Activated CD4-positive, alpha-beta T cell treated with anti-CD3 and anti-CD28 coated beads for 36 hours (primary cell): ENCODE measurements around the gene CRYM. TPM values are rescaled to one million over a fixed set of nuclear protein-coding genes. Genes with fewer than 3 reads are reported as not detected.
"Not testable (repeated sequence)": the region's sequence is repeated elsewhere in the genome, so short reads cannot be mapped to it uniquely, and the experiment has no call there.

Source experiments
- ATAC-seq: fragments of 200-7000 bp; cut with Tn5 transposase; one replicate; pipeline ENCODE4 v1.10.0; 2021; ENCODE audit warnings: mild to moderate bottlenecking, moderate library complexity
- CTCF ChIA-PET: fragments of 350-600 bp; sonication (Branson Sonifier 250); formaldehyde crosslinking; loops from one replicate; lab custom pipeline; 2021; ENCODE audit warnings: antibody characterized with exemption; lab: Charles Lee
- POLR2A ChIA-PET: fragments of 350-600 bp; sonication (Branson Sonifier 250); formaldehyde crosslinking; loops from one replicate; lab custom pipeline; 2021; ENCODE audit warnings: antibody characterized with exemption, inconsistent platforms; lab: Charles Lee
- DNase-seq: peaks from one replicate; pipeline ENCODE4 v3.0.0-alpha.2; 2020
- H3K27ac Mint-ChIP-seq: one replicate; pipeline ENCODE4 v1.8.0; 2021; ENCODE audit warnings: mixed read lengths
- H3K27me3 Mint-ChIP-seq: one replicate; pipeline ENCODE4 v1.8.0; 2021; ENCODE audit warnings: mixed read lengths
- H3K36me3 Mint-ChIP-seq: one replicate; pipeline ENCODE4 v1.8.0; 2021; ENCODE audit warnings: low read depth, mixed read lengths
- H3K4me1 Mint-ChIP-seq: one replicate; pipeline ENCODE4 v1.8.0; 2021; ENCODE audit warnings: mixed read lengths
- H3K4me3 Mint-ChIP-seq: one replicate; pipeline ENCODE4 v1.8.0; 2021; ENCODE audit warnings: mild to moderate bottlenecking, moderate library complexity, mixed read lengths
- H3K9me3 Mint-ChIP-seq: one replicate; pipeline ENCODE4 v1.8.0; 2021; ENCODE audit warnings: low read depth, mixed read lengths
- intact Hi-C, 2 experiments: fragments of 100-400 bp; cut with DNase I in 1 of 2; cut with micrococcal nuclease in 1 of 2; formaldehyde crosslinking; loops; one replicate each; pipeline versions ENCODE4 v1.14.2 to v1.15.1; 2022 to 2024; cut with DNase I, micrococcal nuclease
- total RNA-seq, 2 experiments: library from RNA; stranded (reverse); gene quantifications; one replicate each; pipeline ENCODE4 v1.2.3, GENCODE V29; 2021

CRYM gene
- total RNA-seq, 2 experiments from 2014 or later, result not detected

DNA sequence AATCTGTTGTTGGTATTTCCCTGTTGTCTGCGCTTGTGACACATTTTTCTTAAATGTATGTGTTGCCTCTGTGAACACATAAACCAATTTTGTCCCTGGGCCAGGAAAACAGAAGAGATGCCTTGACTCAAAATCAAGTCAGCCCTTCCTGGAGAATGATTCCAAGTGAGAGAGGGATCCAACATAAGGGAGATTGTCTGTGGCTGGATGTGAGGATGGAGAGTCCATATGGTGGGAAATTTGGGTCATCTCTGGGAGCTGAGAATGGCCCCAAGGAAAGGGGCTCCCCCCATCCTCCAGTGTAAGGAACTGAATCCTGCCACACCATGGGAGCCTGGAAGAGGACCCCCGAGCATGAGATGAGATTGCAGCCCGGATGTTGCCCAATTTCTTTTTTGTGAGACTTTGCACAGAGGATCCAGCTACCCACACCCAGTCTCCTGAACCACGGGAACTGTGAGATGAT, 13.5 kb downstream of the CRYM start:
- intact Hi-C loops, result loop anchor here in 1 of 2 experiments (10.0 kb wide), 1 partner anchor 60 kb away; no protein-coding TSS in a partner anchor
- Mint-ChIP-seq H3K4me1 (no peaks in the 10 kb centered on the region), H3K4me3 (no peak overlapping the region), H3K9me3 (no peaks in the 10 kb centered on the region), H3K27me3 (peaks cover 3% of the 10 kb centered on the region), H3K27ac (no peak overlapping the region), H3K36me3 (no peaks in the 10 kb centered on the region)
- ChIA-PET POLR2A (no interaction called here), CTCF (interaction anchor here (0.5 kb wide), 1 partner anchor 76 kb away, joined by 3 read pairs; no protein-coding TSS in a partner anchor)
- DNase-seq (no peak), ATAC-seq (no peak)

DNA sequence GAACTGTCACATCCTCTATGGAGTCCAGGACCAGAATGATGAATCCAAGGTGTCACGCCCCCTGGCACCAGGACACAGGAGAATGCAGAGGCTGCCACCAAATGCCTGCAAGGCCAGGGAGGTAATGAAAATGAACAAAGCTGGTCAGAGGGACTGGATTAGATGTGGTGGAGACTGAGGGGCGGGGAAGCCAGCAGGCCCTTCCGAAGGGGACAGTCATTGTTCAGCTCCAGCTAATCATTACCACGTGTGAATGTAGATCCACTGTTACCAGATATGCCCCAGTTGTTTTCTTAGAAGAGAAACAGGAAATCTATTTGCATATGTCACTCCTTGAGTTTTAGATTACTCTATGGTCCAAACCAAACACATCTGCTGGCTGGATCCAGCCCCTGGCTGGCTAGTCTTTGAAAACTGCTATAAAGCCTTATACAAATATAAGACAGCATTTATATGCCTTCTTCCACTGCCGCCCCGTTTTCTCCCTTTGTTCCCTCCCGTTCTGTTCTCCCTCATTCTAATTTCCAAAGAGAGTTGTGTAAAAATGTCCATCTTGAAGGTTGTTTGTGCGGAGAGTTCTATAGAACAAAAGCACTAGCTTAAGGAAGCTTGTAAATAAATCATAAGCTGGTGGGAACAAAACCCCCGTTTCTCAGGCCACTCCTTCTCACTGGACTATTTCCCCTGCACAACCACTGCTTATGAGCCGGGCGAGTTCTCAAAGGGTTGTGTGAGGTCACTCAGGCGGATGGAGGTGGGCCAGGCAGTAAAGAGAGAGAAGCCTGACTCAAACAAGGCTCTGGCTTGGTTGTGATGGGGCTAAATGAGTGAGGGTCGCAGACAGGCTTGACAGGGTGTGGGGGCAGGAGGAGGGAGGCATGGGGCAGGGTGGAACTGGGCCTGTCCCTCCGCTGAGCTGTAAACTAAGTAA, 14.2 kb downstream of the CRYM start:
- H3K27me3 Mint-ChIP-seq, result peaks cover 3% of the 10 kb centered on the region
- H3K9me3 Mint-ChIP-seq, result no peaks in the 10 kb centered on the region
- ChIA-PET POLR2A (no interaction called here), CTCF (no interaction called here)
- DNase-seq (no peak), ATAC-seq (no peak)
- H3K27ac Mint-ChIP-seq, result no peak overlapping the region
- no peaks in the 10 kb centered on the region for H3K36me3 Mint-ChIP-seq
- intact Hi-C loops, result loop anchor here in 1 of 2 experiments (10.0 kb wide), 1 partner anchor 59 kb away; no protein-coding TSS in a partner anchor
- no peaks in the 10 kb centered on the region for H3K4me1 Mint-ChIP-seq
- H3K4me3 Mint-ChIP-seq, result no peak overlapping the region

DNA sequence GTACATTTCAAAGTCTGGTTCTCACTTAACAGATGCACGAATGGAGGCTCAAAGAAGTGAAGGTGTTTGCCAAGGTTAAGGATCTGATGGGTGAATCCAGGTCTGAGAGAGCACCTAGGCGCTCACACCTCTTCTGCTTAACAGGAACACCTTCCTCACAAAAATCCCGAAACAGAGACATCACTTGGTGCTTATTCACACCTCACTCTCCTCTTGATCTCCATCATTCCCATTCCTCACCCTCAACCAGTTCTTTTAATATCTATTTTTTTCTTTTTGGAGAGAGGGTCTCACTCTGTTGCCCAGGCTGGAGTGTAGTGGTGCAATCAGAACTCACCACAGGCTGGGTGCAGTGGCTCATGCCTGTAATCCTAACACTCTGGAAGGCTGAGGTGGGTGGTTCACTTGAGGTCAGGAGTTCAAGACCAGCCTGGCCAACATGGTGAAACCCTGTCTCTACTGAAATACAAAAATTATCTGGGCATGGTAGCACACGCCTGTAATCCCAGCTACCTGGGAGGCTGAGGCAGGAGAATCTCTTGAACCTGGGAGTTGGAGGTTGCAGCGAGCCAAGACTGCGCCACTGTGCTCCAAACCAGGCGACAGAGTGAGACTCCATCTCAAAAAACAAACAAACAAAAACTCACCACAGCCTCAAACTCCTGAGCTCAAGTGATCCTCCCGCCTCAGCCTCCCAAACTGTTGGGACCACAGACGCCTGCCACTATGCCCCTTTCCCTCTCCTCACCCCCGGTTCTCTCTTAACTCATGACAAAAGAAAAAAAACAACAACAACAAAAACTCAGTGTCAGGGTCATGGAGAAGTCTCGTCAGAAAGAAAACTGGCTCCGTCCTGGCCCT, 15.1 kb downstream of the CRYM start:
- ATAC-seq (no peak), DNase-seq (no peak)
- intact Hi-C loops, result loop anchor here in 1 of 2 experiments (10.0 kb wide), 1 partner anchor 58 kb away; no protein-coding TSS in a partner anchor
- CTCF ChIA-PET, result no interaction called here
- Mint-ChIP-seq H3K9me3 (no peaks in the 10 kb centered on the region), H3K4me1 (no peaks in the 10 kb centered on the region), H3K4me3 (no peak overlapping the region), H3K27me3 (peaks cover 2% of the 10 kb centered on the region), H3K27ac (no peak overlapping the region), H3K36me3 (no peaks in the 10 kb centered on the region)
- POLR2A ChIA-PET, result no interaction called here

DNA sequence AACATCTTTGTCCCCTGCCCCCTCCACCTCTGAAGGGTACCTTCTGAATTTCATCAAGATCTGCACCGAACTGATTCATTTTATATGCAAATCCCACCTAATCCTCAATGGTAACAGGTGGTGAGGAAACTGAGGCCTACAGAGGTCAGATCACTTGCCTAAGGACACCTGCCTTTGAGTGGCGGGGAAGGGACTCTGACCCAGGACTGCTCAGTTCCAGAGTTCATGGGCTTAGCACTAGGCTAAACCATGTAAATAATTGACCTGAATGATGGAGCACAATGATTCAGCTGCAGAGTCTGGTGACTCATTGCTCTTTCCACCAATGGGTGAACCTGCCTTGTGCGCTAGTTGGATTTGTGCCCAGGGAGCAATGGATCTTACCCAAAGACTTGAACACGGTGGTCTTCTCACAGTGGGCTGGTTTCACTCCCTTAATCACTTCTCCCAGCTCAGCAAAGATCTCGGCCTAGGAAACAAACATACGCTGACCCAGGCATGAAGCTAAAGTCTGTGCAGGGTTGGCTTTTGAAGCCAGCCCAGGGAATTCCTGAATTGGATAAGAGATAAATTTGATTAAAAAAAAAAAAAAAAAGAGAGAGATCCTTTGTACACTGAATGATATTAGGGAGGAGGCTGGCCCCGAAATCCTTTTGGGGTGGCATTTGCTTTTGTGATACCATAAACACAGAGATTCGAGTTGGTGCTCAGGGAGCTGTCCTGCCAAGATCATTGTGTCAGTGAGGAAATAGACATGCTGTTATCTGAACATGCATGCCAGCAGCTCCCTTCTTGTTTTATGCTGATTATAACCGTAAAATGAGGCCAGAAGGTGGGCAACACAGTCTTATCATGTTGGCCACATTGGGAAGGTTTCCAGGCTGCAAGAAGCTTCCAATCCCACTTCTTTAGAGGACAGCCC, 17.0 kb downstream of the CRYM start:
- POLR2A ChIA-PET, result interaction anchor here (0.7 kb wide), 1 partner anchor 750 kb away, joined by 3 read pairs; no protein-coding TSS in a partner anchor
- intact Hi-C loops, result loop anchor here in 1 of 2 experiments (10.0 kb wide), 1 partner anchor 56 kb away; no protein-coding TSS in a partner anchor
- H3K4me1 Mint-ChIP-seq, result no peaks in the 10 kb centered on the region
- no peaks in the 10 kb centered on the region for H3K9me3 Mint-ChIP-seq
- CTCF ChIA-PET, result interaction anchor here (0.6 kb wide), 1 partner anchor 37 kb away, joined by 3 read pairs; no protein-coding TSS in a partner anchor
- DNase-seq, result no peak
- no peaks in the 10 kb centered on the region for H3K36me3 Mint-ChIP-seq
- H3K4me3 Mint-ChIP-seq, result no peak overlapping the region
- H3K27me3 Mint-ChIP-seq, result peaks cover 4% of the 10 kb centered on the region
- H3K27ac Mint-ChIP-seq, result no peak overlapping the region
- ATAC-seq, result no peak

DNA sequence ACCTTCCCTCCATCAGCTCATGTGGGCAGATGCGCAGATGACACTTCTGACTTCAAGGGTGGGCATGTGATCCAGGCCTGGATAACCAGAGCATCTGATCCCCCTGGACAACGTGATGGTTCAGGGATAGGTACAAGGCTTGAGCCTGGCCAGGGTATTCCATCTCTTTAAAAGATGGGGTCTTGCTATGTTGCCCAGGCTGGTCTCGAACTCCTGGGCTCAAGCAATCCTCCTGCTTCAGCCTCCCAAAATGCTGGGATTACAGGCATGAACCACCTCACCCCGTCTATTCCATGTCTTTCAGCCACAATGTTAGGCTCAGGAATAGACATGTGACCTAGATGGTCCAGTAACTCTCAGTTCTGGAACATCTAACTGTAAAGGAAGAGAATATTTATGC, 20.8 kb downstream of the CRYM start:
- no peaks in the 10 kb centered on the region for H3K4me1 Mint-ChIP-seq
- no peak overlapping the region for H3K4me3 Mint-ChIP-seq
- ATAC-seq, result no peak
- CTCF ChIA-PET, result no interaction called here
- H3K27ac Mint-ChIP-seq, result no peak overlapping the region
- POLR2A ChIA-PET, result no interaction called here
- no peaks in the 10 kb centered on the region for H3K9me3 Mint-ChIP-seq
- H3K36me3 Mint-ChIP-seq, result no peaks in the 10 kb centered on the region
- H3K27me3 Mint-ChIP-seq, result peaks cover 8% of the 10 kb centered on the region
- intact Hi-C loops, result no loop called here
- no peak for DNase-seq

DNA sequence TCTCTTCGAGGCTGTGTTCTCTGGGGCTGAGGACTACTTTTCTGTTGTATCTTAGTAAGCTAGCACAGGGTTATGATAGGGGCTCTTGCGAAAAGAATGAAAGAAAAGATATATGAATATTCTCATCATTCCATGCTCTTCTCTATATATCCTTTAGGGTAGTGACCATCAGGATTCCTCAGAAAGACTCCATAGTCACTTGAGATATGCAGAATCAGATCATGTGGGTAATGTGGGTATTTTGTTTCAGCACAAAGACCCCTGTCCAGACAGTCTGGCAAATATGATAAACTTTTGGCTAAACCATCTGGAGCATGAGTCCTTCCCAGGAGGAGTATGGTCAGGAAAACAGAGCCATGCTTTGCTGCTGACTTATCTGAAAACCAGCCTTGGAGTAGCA, 21.5 kb downstream of the CRYM start:
- peaks cover 8% of the 10 kb centered on the region for H3K27me3 Mint-ChIP-seq
- no peak for ATAC-seq
- intact Hi-C loops, result no loop called here
- DNase-seq, result no peak
- CTCF ChIA-PET, result no interaction called here
- POLR2A ChIA-PET, result no interaction called here
- no peak overlapping the region for H3K27ac Mint-ChIP-seq
- H3K4me1 Mint-ChIP-seq, result no peaks in the 10 kb centered on the region
- H3K4me3 Mint-ChIP-seq, result no peak overlapping the region
- no peaks in the 10 kb centered on the region for H3K9me3 Mint-ChIP-seq
- no peaks in the 10 kb centered on the region for H3K36me3 Mint-ChIP-seq

DNA sequence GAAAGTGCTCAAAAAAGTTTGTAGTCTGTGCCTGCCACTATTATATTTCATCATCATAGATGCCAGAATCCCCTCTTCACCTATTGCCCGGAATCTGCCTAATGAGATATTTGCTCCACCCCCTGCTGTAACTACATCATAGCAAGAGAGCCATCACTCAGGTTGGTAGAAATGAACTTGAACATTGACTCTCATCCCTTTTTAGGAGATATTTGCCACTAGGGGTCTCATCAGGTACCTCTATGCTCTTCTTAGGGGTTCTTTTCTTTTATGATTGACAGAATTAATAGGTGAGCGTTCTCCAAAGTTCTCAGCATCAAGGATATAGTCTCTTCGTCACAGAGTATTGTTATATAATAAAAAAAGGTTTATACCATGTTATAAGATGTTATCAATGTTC, 24.6 kb downstream of the CRYM start:
- H3K4me1 Mint-ChIP-seq, result no peaks in the 10 kb centered on the region
- ATAC-seq (no peak), DNase-seq (no peak)
- H3K27me3 Mint-ChIP-seq, result peaks cover 19% of the 10 kb centered on the region
- H3K27ac Mint-ChIP-seq, result no peak overlapping the region
- no peak overlapping the region for H3K4me3 Mint-ChIP-seq
- H3K9me3 Mint-ChIP-seq, result no peaks in the 10 kb centered on the region
- intact Hi-C loops, result no loop called here
- no peaks in the 10 kb centered on the region for H3K36me3 Mint-ChIP-seq
- ChIA-PET CTCF (interaction anchor here (0.6 kb wide), 1 partner anchor 22 kb away, joined by 3 read pairs; no protein-coding TSS in a partner anchor), POLR2A (interaction anchor here (0.6 kb wide), 1 partner anchor 16 kb away, joined by 4 read pairs; no protein-coding TSS in a partner anchor)

DNA sequence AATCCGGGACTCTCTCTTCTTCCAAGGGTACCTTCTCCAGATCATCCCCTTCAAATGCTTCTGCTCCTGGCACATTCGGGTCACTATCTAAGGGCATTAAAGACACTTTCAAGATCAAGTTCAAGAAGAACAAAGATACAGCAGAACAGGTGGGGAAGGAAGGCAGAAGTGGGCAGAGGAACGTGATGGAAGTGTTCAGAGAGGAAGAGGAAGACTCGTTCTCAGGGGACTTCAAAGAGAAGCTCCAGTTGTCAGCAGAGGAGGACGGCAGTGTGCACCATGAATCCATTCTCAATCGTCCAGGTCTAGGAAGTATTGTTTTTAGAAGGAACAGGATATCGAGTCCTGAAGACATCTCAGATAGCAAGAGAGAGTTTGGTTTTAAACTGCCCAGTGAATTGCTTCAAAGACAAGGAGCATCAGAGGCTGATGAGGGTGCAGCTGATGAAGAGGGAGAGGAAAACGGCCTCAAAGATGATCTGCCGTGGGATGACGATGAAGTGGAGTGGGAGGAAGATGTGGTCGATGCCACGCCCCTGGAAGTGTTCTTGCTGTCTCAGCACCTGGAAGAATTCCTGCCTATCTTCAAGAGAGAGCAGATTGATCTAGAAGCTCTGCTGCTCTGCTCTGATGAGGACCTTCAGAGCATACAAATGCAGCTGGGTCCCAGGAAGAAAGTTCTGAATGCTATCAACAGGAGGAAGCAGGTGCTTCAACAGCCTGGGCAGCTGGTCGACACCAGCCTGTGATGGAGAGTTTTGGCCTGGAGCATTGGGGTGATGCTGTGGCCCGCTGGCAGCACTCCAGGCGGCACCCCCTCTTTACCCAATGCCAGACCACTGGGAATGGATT, 27.8 kb downstream of the CRYM start:
- CTCF ChIA-PET, result interaction anchor here (0.6 kb wide), 1 partner anchor 251 kb away, joined by 4 read pairs; no protein-coding TSS in a partner anchor
- POLR2A ChIA-PET, result no interaction called here
- Mint-ChIP-seq H3K4me1 (no peaks in the 10 kb centered on the region), H3K27ac (no peak overlapping the region), H3K27me3 (peaks cover 24% of the 10 kb centered on the region), H3K4me3 (no peak overlapping the region), H3K9me3 (no peaks in the 10 kb centered on the region), H3K36me3 (no peaks in the 10 kb centered on the region)
- ATAC-seq, result no peak
- intact Hi-C loops, result no loop called here
- no peak for DNase-seq

DNA sequence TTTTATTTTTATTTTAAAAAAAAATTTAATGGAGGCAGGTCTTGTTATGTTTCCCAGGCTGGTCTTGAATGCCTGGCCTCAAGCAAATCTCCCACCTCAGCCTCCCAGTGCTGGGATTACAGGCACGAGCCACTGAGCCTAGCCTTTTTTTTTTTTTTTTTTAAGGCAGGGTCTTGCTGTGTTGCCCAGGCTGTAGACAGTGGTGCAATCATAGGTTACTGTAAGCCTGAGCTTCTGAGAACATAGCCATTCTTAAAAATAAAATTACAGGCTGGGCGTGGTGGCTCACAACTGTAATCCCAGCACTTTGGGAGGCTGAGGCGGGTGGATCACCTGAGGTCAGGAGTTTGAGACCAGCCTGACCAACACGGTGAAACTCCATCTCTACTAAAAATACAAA, 29.9 kb downstream of the CRYM start:
- H3K27ac Mint-ChIP-seq, H3K9me3 Mint-ChIP-seq, DNase-seq, CTCF ChIA-PET, POLR2A ChIA-PET, ATAC-seq, intact Hi-C loops, H3K4me1 Mint-ChIP-seq, H3K4me3 Mint-ChIP-seq, H3K36me3 Mint-ChIP-seq: not testable (repeated sequence)
- H3K27me3 Mint-ChIP-seq, result peaks cover 21% of the 10 kb centered on the region
